ENCODE measurements around the gene ADGRG3. TPM values are rescaled to one million over a fixed set of nuclear protein-coding genes. Genes with fewer than 3 reads are reported as not detected.

The ADGRG3 gene
- total and polyA plus RNA-seq, 2 experiments from 2014 or later = not detected

DNA sequence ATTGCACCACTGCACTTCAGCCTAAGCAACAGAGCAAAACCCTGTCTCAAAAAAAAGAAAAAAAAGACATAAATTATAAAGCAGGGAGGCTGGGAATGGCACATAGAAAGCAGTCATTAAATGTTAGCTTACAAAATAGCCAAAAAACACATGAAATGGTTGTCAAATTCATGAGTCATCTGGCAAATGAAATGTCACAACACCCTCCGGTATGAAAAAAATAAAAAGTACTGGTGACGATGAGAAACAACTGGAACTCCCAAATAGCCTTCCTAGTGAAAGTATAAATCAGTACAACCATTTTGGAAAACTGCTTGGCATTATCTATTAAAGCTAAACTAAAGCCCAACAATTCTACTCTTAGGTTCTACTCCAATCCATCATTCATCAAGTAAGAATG, 63.9 kb downstream of the ADGRG3 start (continued):
- TF ChIP-seq, protein P1, sequence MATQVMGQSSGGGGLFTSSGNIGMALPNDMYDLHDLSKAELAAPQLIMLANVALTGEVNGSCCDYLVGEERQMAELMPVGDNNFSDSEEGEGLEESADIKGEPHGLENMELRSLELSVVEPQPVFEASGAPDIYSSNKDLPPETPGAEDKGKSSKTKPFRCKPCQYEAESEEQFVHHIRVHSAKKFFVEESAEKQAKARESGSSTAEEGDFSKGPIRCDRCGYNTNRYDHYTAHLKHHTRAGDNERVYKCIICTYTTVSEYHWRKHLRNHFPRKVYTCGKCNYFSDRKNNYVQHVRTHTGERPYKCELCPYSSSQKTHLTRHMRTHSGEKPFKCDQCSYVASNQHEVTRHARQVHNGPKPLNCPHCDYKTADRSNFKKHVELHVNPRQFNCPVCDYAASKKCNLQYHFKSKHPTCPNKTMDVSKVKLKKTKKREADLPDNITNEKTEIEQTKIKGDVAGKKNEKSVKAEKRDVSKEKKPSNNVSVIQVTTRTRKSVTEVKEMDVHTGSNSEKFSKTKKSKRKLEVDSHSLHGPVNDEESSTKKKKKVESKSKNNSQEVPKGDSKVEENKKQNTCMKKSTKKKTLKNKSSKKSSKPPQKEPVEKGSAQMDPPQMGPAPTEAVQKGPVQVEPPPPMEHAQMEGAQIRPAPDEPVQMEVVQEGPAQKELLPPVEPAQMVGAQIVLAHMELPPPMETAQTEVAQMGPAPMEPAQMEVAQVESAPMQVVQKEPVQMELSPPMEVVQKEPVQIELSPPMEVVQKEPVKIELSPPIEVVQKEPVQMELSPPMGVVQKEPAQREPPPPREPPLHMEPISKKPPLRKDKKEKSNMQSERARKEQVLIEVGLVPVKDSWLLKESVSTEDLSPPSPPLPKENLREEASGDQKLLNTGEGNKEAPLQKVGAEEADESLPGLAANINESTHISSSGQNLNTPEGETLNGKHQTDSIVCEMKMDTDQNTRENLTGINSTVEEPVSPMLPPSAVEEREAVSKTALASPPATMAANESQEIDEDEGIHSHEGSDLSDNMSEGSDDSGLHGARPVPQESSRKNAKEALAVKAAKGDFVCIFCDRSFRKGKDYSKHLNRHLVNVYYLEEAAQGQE (IDR thresholded peaks at IDR 0.05; ENCODE audit: unreplicated experiment) = no peak
- TF ChIP-seq, protein P2, sequence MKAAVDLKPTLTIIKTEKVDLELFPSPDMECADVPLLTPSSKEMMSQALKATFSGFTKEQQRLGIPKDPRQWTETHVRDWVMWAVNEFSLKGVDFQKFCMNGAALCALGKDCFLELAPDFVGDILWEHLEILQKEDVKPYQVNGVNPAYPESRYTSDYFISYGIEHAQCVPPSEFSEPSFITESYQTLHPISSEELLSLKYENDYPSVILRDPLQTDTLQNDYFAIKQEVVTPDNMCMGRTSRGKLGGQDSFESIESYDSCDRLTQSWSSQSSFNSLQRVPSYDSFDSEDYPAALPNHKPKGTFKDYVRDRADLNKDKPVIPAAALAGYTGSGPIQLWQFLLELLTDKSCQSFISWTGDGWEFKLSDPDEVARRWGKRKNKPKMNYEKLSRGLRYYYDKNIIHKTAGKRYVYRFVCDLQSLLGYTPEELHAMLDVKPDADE (IDR thresholded peaks at IDR 0.05) = no peak

DNA sequence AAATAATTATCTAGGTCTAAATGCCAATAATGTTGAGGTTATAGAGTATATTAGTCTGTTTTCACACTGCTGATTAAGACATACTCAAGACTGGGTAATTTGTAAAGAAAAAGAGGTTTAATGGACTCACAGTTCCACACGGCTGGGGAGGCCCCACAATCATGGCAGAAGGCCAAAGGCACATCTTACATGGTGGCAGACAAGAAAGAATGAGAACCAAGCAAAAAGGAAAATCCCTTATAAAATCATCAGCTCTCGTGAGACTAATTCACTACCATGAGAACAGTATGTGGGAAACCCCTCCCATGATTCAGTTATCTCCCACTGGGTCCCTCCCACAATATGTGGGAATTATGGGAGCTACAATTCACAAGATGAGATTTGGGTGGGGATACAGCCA, 64.6 kb downstream of the ADGRG3 start:
- H3K27me3 Mint-ChIP-seq (ENCODE audit: insufficient read depth, low read depth, poor library complexity) = peaks cover 11% of the 10 kb centered on the region
- no peak for DNase-seq (ENCODE audit: low spot score)
- Histone ChIP-seq H3K79me2 (replicated peaks; ENCODE audit: insufficient read depth) (peaks cover 6% of the 10 kb centered on the region), H3K27me3 (ENCODE audit: insufficient read depth) (no peaks in the 10 kb centered on the region), H3K4me1 (ENCODE audit: insufficient read depth) (peaks cover 8% of the 10 kb centered on the region; the same call in 1 of the 2 replicates), H3F3A (replicated peaks; ENCODE audit: low read depth) (no peaks in the 10 kb centered on the region), H2AFZ (no peak overlapping the region), H3K9me2 (ENCODE audit: insufficient read depth) (no peaks in the 10 kb centered on the region), H3K4me3 (no peak overlapping the region), H3K4me2 (no peak overlapping the region), H3K27ac (ENCODE audit: low read depth) (no peak overlapping the region), H4K20me1 (replicated peaks; ENCODE audit: insufficient read depth) (no peaks in the 10 kb centered on the region), H3K36me3 (ENCODE audit: insufficient read depth) (no peaks in the 10 kb centered on the region)
- peaks cover 11% of the 10 kb centered on the region for H3K4me1 Mint-ChIP-seq
- H3K4me3 Mint-ChIP-seq = no peak overlapping the region
- no peaks in the 10 kb centered on the region; the same call in 2 of the 3 replicates for H3K9me3 Mint-ChIP-seq
- ATAC-seq = no peak
- H3K27ac Mint-ChIP-seq = no peak overlapping the region
- peaks cover 11% of the 10 kb centered on the region for H3K36me3 Mint-ChIP-seq (ENCODE audit: low read depth)
- TF ChIP-seq ZNF331 (CRISPR knock-in tag; IDR thresholded peaks at IDR 0.05; ENCODE audit: low read depth) = no peak
- TF ChIP-seq, protein P3, sequence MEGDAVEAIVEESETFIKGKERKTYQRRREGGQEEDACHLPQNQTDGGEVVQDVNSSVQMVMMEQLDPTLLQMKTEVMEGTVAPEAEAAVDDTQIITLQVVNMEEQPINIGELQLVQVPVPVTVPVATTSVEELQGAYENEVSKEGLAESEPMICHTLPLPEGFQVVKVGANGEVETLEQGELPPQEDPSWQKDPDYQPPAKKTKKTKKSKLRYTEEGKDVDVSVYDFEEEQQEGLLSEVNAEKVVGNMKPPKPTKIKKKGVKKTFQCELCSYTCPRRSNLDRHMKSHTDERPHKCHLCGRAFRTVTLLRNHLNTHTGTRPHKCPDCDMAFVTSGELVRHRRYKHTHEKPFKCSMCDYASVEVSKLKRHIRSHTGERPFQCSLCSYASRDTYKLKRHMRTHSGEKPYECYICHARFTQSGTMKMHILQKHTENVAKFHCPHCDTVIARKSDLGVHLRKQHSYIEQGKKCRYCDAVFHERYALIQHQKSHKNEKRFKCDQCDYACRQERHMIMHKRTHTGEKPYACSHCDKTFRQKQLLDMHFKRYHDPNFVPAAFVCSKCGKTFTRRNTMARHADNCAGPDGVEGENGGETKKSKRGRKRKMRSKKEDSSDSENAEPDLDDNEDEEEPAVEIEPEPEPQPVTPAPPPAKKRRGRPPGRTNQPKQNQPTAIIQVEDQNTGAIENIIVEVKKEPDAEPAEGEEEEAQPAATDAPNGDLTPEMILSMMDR (conservative IDR thresholded peaks at IDR 0.05; ENCODE audit: low read depth in 2 of 2) = no peak
- TF ChIP-seq ZNF114 (CRISPR knock-in tag; IDR thresholded peaks at IDR 0.05) = no peak
- TF ChIP-seq, protein P4, sequence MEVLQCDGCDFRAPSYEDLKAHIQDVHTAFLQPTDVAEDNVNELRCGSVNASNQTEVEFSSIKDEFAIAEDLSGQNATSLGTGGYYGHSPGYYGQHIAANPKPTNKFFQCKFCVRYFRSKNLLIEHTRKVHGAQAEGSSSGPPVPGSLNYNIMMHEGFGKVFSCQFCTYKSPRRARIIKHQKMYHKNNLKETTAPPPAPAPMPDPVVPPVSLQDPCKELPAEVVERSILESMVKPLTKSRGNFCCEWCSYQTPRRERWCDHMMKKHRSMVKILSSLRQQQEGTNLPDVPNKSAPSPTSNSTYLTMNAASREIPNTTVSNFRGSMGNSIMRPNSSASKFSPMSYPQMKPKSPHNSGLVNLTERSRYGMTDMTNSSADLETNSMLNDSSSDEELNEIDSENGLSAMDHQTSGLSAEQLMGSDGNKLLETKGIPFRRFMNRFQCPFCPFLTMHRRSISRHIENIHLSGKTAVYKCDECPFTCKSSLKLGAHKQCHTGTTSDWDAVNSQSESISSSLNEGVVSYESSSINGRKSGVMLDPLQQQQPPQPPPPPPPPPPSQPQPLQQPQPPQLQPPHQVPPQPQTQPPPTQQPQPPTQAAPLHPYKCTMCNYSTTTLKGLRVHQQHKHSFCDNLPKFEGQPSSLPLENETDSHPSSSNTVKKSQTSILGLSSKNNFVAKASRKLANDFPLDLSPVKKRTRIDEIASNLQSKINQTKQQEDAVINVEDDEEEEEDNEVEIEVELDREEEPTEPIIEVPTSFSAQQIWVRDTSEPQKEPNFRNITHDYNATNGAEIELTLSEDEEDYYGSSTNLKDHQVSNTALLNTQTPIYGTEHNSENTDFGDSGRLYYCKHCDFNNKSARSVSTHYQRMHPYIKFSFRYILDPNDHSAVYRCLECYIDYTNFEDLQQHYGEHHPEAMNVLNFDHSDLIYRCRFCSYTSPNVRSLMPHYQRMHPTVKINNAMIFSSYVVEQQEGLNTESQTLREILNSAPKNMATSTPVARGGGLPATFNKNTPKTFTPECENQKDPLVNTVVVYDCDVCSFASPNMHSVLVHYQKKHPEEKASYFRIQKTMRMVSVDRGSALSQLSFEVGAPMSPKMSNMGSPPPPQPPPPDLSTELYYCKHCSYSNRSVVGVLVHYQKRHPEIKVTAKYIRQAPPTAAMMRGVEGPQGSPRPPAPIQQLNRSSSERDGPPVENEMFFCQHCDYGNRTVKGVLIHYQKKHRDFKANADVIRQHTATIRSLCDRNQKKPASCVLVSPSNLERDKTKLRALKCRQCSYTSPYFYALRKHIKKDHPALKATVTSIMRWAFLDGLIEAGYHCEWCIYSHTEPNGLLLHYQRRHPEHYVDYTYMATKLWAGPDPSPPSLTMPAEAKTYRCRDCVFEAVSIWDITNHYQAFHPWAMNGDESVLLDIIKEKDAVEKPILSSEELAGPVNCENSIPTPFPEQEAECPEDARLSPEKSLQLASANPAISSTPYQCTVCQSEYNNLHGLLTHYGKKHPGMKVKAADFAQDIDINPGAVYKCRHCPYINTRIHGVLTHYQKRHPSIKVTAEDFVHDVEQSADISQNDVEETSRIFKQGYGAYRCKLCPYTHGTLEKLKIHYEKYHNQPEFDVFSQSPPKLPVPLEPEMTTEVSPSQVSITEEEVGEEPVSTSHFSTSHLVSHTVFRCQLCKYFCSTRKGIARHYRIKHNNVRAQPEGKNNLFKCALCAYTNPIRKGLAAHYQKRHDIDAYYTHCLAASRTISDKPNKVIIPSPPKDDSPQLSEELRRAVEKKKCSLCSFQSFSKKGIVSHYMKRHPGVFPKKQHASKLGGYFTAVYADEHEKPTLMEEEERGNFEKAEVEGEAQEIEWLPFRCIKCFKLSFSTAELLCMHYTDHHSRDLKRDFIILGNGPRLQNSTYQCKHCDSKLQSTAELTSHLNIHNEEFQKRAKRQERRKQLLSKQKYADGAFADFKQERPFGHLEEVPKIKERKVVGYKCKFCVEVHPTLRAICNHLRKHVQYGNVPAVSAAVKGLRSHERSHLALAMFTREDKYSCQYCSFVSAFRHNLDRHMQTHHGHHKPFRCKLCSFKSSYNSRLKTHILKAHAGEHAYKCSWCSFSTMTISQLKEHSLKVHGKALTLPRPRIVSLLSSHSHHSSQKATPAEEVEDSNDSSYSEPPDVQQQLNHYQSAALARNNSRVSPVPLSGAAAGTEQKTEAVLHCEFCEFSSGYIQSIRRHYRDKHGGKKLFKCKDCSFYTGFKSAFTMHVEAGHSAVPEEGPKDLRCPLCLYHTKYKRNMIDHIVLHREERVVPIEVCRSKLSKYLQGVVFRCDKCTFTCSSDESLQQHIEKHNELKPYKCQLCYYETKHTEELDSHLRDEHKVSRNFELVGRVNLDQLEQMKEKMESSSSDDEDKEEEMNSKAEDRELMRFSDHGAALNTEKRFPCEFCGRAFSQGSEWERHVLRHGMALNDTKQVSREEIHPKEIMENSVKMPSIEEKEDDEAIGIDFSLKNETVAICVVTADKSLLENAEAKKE (CRISPR knock-in tag; IDR thresholded peaks at IDR 0.05) = no peak
- no peak for TF ChIP-seq EZH2phosphoT487 (IDR thresholded peaks at IDR 0.05; ENCODE audit: unreplicated experiment)
- TF ChIP-seq CREB1 (CRISPR knock-in tag; IDR thresholded peaks at IDR 0.05; ENCODE audit: low read depth) = no peak
- TF ChIP-seq JUNB (IDR thresholded peaks at IDR 0.05; ENCODE audit: unreplicated experiment) = no peak

All from GM23338 (cell line).